22Rv1 (cell line): ENCODE results near the gene TMEM117.

Source experiments
- ZFX ChIP-seq: fragments of 450-650 bp; IDR thresholded peaks from 2 replicates; pipeline ENCODE4 v1.6.1; 2017; ENCODE audit warnings: antibody characterized with exemption, borderline replicate concordance
- TF ChIP-seq, protein P1 (sequence below): fragments of 450-650 bp; IDR thresholded peaks from 2 replicates; pipeline ENCODE4 v1.5.1; 2017; ENCODE audit warnings: mild to moderate bottlenecking

- TF ChIP-seq, protein P1, sequence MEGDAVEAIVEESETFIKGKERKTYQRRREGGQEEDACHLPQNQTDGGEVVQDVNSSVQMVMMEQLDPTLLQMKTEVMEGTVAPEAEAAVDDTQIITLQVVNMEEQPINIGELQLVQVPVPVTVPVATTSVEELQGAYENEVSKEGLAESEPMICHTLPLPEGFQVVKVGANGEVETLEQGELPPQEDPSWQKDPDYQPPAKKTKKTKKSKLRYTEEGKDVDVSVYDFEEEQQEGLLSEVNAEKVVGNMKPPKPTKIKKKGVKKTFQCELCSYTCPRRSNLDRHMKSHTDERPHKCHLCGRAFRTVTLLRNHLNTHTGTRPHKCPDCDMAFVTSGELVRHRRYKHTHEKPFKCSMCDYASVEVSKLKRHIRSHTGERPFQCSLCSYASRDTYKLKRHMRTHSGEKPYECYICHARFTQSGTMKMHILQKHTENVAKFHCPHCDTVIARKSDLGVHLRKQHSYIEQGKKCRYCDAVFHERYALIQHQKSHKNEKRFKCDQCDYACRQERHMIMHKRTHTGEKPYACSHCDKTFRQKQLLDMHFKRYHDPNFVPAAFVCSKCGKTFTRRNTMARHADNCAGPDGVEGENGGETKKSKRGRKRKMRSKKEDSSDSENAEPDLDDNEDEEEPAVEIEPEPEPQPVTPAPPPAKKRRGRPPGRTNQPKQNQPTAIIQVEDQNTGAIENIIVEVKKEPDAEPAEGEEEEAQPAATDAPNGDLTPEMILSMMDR: no peak
- no peak for TF ChIP-seq ZFX
Observed at GRCh38 chr12:43872396-43872795, 36.5 kb downstream of the TMEM117 start.
